ENCODE results near the gene HOXB7.

Gene HOXB7

GRCh38 chr17:48610282-48611211, at the start of gene HOXB7:
HOXB7 (minus strand) TSS chr17:48611017; CDS start chr17:48610918, 99 bp downstream.
- Histone ChIP-seq H3K4me1 (ENCODE audit: insufficient read depth, low read length) (peaks cover 4% of the 10 kb centered on the region), H3K9ac (ENCODE audit: low read length) (peak within 1 kb of the TSS; percentile 27)

GRCh38 chr17:48655913-48656312, 45.1 kb upstream of the HOXB7 start:
- Histone ChIP-seq H3K9me3 (ENCODE audit: low read length) (no peaks in the 10 kb centered on the region), H3K4me3 (ENCODE audit: low read depth in 1 of 2, low read length in 2 of 2) (no peak overlapping the region), H3K9ac (ENCODE audit: low read length) (no peak overlapping the region), H3K27me3 (ENCODE audit: control insufficient read depth in 1 of 2, insufficient read depth in 2 of 2, low read length in 2 of 2) (no peaks in the 10 kb centered on the region), H3K27ac (ENCODE audit: low read depth, low read length) (no peak overlapping the region), H3K4me1 (ENCODE audit: insufficient read depth, low read length) (no peaks in the 10 kb centered on the region), H3K36me3 (ENCODE audit: insufficient read depth, low read length) (no peaks in the 10 kb centered on the region)

More at GRCh38 chr17:48610282-48611211, at the start of gene HOXB7:
- Histone ChIP-seq H3K27ac (ENCODE audit: low read depth, low read length) (peak within 1 kb of the TSS; percentile 57), H3K36me3 (ENCODE audit: insufficient read depth, low read length) (no peaks in the 10 kb centered on the region), H3K9me3 (ENCODE audit: low read length) (no peaks in the 10 kb centered on the region), H3K4me3 (ENCODE audit: low read depth in 1 of 2, low read length in 2 of 2) (peak within 1 kb of the TSS; percentile 74 to 80), H3K27me3 (ENCODE audit: control insufficient read depth in 1 of 2, insufficient read depth in 2 of 2, low read length in 2 of 2) (peaks cover 25 to 63% of the 10 kb centered on the region in 2 donors)

- Histone ChIP-seq H3K4me1 (ENCODE audit: insufficient read depth, low read length) (no peaks in the 10 kb centered on the region), H3K27me3 (ENCODE audit: control insufficient read depth in 1 of 2, insufficient read depth in 2 of 2, low read length in 2 of 2) (peaks cover 19 to 37% of the 10 kb centered on the region in 2 donors), H3K27ac (ENCODE audit: low read depth, low read length) (no peak overlapping the region), H3K9ac (ENCODE audit: low read length) (no peak overlapping the region), H3K9me3 (ENCODE audit: low read length) (no peaks in the 10 kb centered on the region), H3K4me3 (ENCODE audit: low read depth in 1 of 2, low read length in 2 of 2) (no peak overlapping the region), H3K36me3 (ENCODE audit: insufficient read depth, low read length) (no peaks in the 10 kb centered on the region)
These were observed 38.9 kb upstream of the HOXB7 start for GRCh38 chr17:48649741-48650140.

- Histone ChIP-seq H3K36me3 (ENCODE audit: insufficient read depth, low read length) (no peaks in the 10 kb centered on the region), H3K27ac (ENCODE audit: low read depth, low read length) (no peak overlapping the region), H3K4me3 (ENCODE audit: low read depth in 1 of 2, low read length in 2 of 2) (peak overlapping the region in 1 of 2 donors; percentile 69), H3K27me3 (ENCODE audit: control insufficient read depth in 1 of 2, insufficient read depth in 2 of 2, low read length in 2 of 2) (peaks cover 37 to 56% of the 10 kb centered on the region in 2 donors), H3K9ac (ENCODE audit: low read length) (no peak overlapping the region), H3K9me3 (ENCODE audit: low read length) (no peaks in the 10 kb centered on the region), H3K4me1 (ENCODE audit: insufficient read depth, low read length) (no peaks in the 10 kb centered on the region)
These were observed 37.1 kb upstream of the HOXB7 start for GRCh38 chr17:48647963-48648245.

- no peaks in the 10 kb centered on the region for H3K9me3 ChIP-seq (ENCODE audit: low read length)
- H3K36me3 ChIP-seq (ENCODE audit: insufficient read depth, low read length), result no peaks in the 10 kb centered on the region
- H3K4me1 ChIP-seq (ENCODE audit: insufficient read depth, low read length), result no peaks in the 10 kb centered on the region
- no peak overlapping the region for H3K9ac ChIP-seq (ENCODE audit: low read length)
- peaks cover 41 to 61% of the 10 kb centered on the region in 2 donors for H3K27me3 ChIP-seq (ENCODE audit: control insufficient read depth in 1 of 2, insufficient read depth in 2 of 2, low read length in 2 of 2)
- no peak overlapping the region for H3K27ac ChIP-seq (ENCODE audit: low read depth, low read length)
- H3K4me3 ChIP-seq (ENCODE audit: low read depth in 1 of 2, low read length in 2 of 2), result peak overlapping the region; percentile 57 to 69
These were observed 36.5 kb upstream of the HOXB7 start for GRCh38 chr17:48647103-48647962.

- no peak overlapping the region for H3K9ac ChIP-seq (ENCODE audit: low read length)
- H3K4me3 ChIP-seq (ENCODE audit: low read depth in 1 of 2, low read length in 2 of 2), result peak overlapping the region in 1 of 2 donors; percentile 69
- peaks cover 49 to 70% of the 10 kb centered on the region in 2 donors for H3K27me3 ChIP-seq (ENCODE audit: control insufficient read depth in 1 of 2, insufficient read depth in 2 of 2, low read length in 2 of 2)
- H3K36me3 ChIP-seq (ENCODE audit: insufficient read depth, low read length), result no peaks in the 10 kb centered on the region
- no peaks in the 10 kb centered on the region for H3K9me3 ChIP-seq (ENCODE audit: low read length)
- H3K4me1 ChIP-seq (ENCODE audit: insufficient read depth, low read length), result no peaks in the 10 kb centered on the region
- no peak overlapping the region for H3K27ac ChIP-seq (ENCODE audit: low read depth, low read length)
These were observed 35.6 kb upstream of the HOXB7 start for GRCh38 chr17:48646183-48647102.

- H3K27ac ChIP-seq (ENCODE audit: low read depth, low read length), result no peak overlapping the region
- no peak overlapping the region for H3K9ac ChIP-seq (ENCODE audit: low read length)
- H3K27me3 ChIP-seq (ENCODE audit: control insufficient read depth in 1 of 2, insufficient read depth in 2 of 2, low read length in 2 of 2), result peaks cover 56 to 76% of the 10 kb centered on the region in 2 donors
- no peaks in the 10 kb centered on the region for H3K9me3 ChIP-seq (ENCODE audit: low read length)
- H3K4me3 ChIP-seq (ENCODE audit: low read depth in 1 of 2, low read length in 2 of 2), result no peak overlapping the region
- no peaks in the 10 kb centered on the region for H3K36me3 ChIP-seq (ENCODE audit: insufficient read depth, low read length)
- H3K4me1 ChIP-seq (ENCODE audit: insufficient read depth, low read length), result no peaks in the 10 kb centered on the region
These were observed 34.9 kb upstream of the HOXB7 start for GRCh38 chr17:48645639-48646182.

GRCh38 chr17:48644910-48645557, 34.2 kb upstream of the HOXB7 start:
- H3K4me1 ChIP-seq (ENCODE audit: insufficient read depth, low read length), result no peaks in the 10 kb centered on the region
- no peak overlapping the region for H3K4me3 ChIP-seq (ENCODE audit: low read depth in 1 of 2, low read length in 2 of 2)
- no peaks in the 10 kb centered on the region for H3K9me3 ChIP-seq (ENCODE audit: low read length)
- H3K36me3 ChIP-seq (ENCODE audit: insufficient read depth, low read length), result no peaks in the 10 kb centered on the region
- H3K9ac ChIP-seq (ENCODE audit: low read length), result no peak overlapping the region
- H3K27me3 ChIP-seq (ENCODE audit: control insufficient read depth in 1 of 2, insufficient read depth in 2 of 2, low read length in 2 of 2), result peaks cover 63 to 79% of the 10 kb centered on the region in 2 donors
- H3K27ac ChIP-seq (ENCODE audit: low read depth, low read length), result no peak overlapping the region

GRCh38 chr17:48644159-48644558, 33.3 kb upstream of the HOXB7 start:
- H3K4me3 ChIP-seq (ENCODE audit: low read depth in 1 of 2, low read length in 2 of 2), result no peak overlapping the region
- peaks cover 63 to 88% of the 10 kb centered on the region in 2 donors for H3K27me3 ChIP-seq (ENCODE audit: control insufficient read depth in 1 of 2, insufficient read depth in 2 of 2, low read length in 2 of 2)
- H3K9ac ChIP-seq (ENCODE audit: low read length), result no peak overlapping the region
- H3K4me1 ChIP-seq (ENCODE audit: insufficient read depth, low read length), result no peaks in the 10 kb centered on the region
- H3K9me3 ChIP-seq (ENCODE audit: low read length), result no peaks in the 10 kb centered on the region
- no peaks in the 10 kb centered on the region for H3K36me3 ChIP-seq (ENCODE audit: insufficient read depth, low read length)
- no peak overlapping the region for H3K27ac ChIP-seq (ENCODE audit: low read depth, low read length)

GRCh38 chr17:48643697-48644012, 32.8 kb upstream of the HOXB7 start:
- no peaks in the 10 kb centered on the region for H3K36me3 ChIP-seq (ENCODE audit: insufficient read depth, low read length)
- H3K4me3 ChIP-seq (ENCODE audit: low read depth in 1 of 2, low read length in 2 of 2), result no peak overlapping the region
- H3K27me3 ChIP-seq (ENCODE audit: control insufficient read depth in 1 of 2, insufficient read depth in 2 of 2, low read length in 2 of 2), result peaks cover 63 to 92% of the 10 kb centered on the region in 2 donors
- no peaks in the 10 kb centered on the region for H3K4me1 ChIP-seq (ENCODE audit: insufficient read depth, low read length)
- H3K9ac ChIP-seq (ENCODE audit: low read length), result no peak overlapping the region
- no peak overlapping the region for H3K27ac ChIP-seq (ENCODE audit: low read depth, low read length)
- H3K9me3 ChIP-seq (ENCODE audit: low read length), result no peaks in the 10 kb centered on the region

All from muscle layer of colon (tissue), 2 donors.